LNCAP (cell line): Measurements from ENCODE around the gene LRG1.
A peak's percentile ranks its signal among the peaks of the same experiment; 100 is the strongest.

Experiments
- TF ChIP-seq, protein P1 (sequence below): fragments of 450-650 bp; IDR thresholded peaks from 2 replicates; pipeline ENCODE4 v1.5.1; 2017; ENCODE audit warnings: mild to moderate bottlenecking

Gene LRG1

GRCh38 chr19:4570916-4571304 is 31.1 kb upstream of the LRG1 start:
- TF ChIP-seq, protein P1, sequence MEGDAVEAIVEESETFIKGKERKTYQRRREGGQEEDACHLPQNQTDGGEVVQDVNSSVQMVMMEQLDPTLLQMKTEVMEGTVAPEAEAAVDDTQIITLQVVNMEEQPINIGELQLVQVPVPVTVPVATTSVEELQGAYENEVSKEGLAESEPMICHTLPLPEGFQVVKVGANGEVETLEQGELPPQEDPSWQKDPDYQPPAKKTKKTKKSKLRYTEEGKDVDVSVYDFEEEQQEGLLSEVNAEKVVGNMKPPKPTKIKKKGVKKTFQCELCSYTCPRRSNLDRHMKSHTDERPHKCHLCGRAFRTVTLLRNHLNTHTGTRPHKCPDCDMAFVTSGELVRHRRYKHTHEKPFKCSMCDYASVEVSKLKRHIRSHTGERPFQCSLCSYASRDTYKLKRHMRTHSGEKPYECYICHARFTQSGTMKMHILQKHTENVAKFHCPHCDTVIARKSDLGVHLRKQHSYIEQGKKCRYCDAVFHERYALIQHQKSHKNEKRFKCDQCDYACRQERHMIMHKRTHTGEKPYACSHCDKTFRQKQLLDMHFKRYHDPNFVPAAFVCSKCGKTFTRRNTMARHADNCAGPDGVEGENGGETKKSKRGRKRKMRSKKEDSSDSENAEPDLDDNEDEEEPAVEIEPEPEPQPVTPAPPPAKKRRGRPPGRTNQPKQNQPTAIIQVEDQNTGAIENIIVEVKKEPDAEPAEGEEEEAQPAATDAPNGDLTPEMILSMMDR: no peak

GRCh38 chr19:4570402-4570801 is 30.6 kb upstream of the LRG1 start:
- TF ChIP-seq, protein P1: no peak

- TF ChIP-seq, protein P1: no peak
These were observed 29.1 kb upstream of the LRG1 start for GRCh38 chr19:4568886-4569285.

- TF ChIP-seq, protein P1: peak; percentile 76
These were observed 27.8 kb upstream of the LRG1 start for GRCh38 chr19:4567584-4568071.

GRCh38 chr19:4566402-4567051 is 26.7 kb upstream of the LRG1 start:
- TF ChIP-seq, protein P1: no peak

DNA sequence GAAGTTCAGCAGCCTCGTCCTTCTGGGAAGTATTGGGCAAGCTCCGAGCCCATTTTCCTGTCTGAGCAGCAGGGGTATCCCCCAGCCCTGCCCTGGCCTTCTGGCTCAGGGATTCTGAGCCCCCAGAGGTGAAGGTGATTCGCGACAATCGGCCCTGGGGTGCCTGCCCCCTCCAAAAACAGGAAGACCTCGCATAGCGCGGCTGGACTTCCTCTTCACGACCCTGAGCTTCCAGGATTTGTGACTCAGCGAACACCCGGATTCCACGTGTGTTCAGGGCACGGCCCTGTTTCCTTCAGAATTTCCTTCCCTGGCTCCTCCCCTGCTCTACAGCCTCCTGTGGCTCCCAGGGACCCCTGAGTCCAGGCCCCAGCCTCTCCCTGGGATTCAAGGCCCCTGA is 19.7 kb upstream of the LRG1 start, which contains the start of gene SEMA6B:
Gene SEMA6B, minus strand, starts transcription at position 116 of the 400 bp plus-strand sequence. CDS start 1,227 bp downstream, outside the sequence.
- TF ChIP-seq, protein P1: no peak

DNA sequence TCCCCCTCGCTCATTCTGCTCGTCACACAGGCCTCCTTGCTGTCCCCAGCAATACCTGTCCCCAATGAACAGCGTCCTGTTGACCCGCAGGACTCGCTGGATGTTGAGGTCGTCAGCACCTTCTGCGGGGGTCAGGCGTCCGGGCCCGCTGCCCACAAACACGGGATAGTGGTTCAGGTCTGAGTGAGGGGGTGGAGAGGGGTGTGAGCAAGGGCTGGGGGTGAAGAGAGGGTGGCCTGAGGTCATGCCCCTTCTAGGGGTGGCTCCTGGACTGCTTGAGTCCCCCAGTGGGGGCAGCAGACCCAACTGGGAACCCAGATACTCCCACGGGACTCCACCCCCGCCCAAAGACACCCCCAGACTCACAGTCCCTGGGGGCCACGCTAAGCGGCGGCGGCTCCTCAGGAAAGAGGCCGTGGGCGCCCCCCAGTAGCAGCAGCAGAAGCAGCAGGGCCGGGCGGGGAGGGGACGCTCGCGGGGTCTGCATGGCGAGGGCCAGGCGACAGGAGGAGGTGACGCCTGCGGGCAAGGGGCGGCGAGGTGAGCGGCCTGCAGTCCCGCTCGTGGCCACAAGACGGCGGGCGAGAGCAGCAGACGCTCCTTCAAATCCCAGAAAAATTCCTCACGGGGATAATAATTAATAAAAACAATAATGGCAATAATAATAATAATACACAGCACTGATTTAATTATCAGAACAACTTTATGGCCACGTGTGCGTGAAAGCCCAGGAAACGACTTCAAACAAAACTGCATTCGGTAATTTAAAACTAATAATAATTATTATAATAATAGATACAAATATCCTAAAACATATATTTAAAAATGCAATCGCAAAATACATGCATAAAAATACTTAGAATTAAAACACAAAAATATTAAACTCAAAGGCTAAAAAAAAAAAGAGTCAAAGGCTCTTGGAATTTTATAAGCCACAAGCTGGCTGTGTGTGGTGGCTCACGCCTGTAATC is 18.4 kb upstream of the LRG1 start:
- TF ChIP-seq, protein P1: peak; percentile 99
